Ovary (tissue), 9 donors: Measurements from ENCODE around the gene MED8. TPM values are rescaled to one million over a fixed set of nuclear protein-coding genes. Genes with fewer than 3 reads are reported as not detected.
A peak's percentile ranks its signal among the peaks of the same experiment; 100 is the strongest.

Source experiments
- DNase-seq, 5 donors: peaks; one replicate each; pipeline ENCODE4 v3.0.0-alpha.2; 2019 to 2020
- H3K27ac ChIP-seq, 2 donors: fragments of 200-600 bp; one replicate each; pipeline versions ENCODE4 v1.5.1 to v1.8.0; 2019 to 2022
- H3K27me3 ChIP-seq: fragments of 200-600 bp; one replicate; pipeline ENCODE4 v1.8.0; 2022
- H3K36me3 ChIP-seq: fragments of 200-600 bp; sonication (generic); one replicate; pipeline ENCODE4 v1.5.1; 2019
- H3K4me1 ChIP-seq: one replicate; pipeline ENCODE4 v1.8.1; 2013; ENCODE audit warnings: mild to moderate bottlenecking, moderate library complexity; ENCODE audit not compliant: insufficient read depth
- H3K4me3 ChIP-seq: fragments of 200-600 bp; sonication (generic); one replicate; pipeline ENCODE4 v1.5.1; 2017
- H3K9me3 ChIP-seq, 2 donors: fragments of 200-600 bp in 1 of 2; sonication (generic) in 1 of 2; one replicate each; pipeline versions ENCODE4 v1.5.1 to v1.8.1; 2013 to 2019; ENCODE audit warnings: mild to moderate bottlenecking in 1 of 2, moderate library complexity in 1 of 2
- CTCF ChIP-seq, 3 donors: fragments of 450-650 bp in 2 of 3; fragments of 200-600 bp in 1 of 3; IDR thresholded peaks; one replicate each; pipeline versions ENCODE4 v1.5.1 to v1.8.0; 2016 to 2022; ENCODE audit warnings: antibody characterized with exemption in 3 of 3, mild to moderate bottlenecking in 1 of 3
- EP300 ChIP-seq: sonication (generic); formaldehyde crosslinking; IDR thresholded peaks from one replicate; pipeline ENCODE4 v1.6.1; 2017; ENCODE audit warnings: antibody characterized with exemption
- POLR2A ChIP-seq: fragments of 450-650 bp; IDR thresholded peaks from one replicate; pipeline ENCODE4 v1.6.1; 2017; ENCODE audit warnings: antibody characterized with exemption, mild to moderate bottlenecking, moderate library complexity
- WGBS, 3 donors: extraction: QIAGEN DNeasy Blood & Tissue Kit in 1 of 3; methylation state at CpG; one replicate each; pipeline versions ENCODE4 v1.1.5 to v1.1.7; 2013 to 2017; 5-methylcytosine and 5-hydroxymethylcytosine counted together
- intact Hi-C, 4 donors: fragments of 100-400 bp; cut with DNase I; formaldehyde crosslinking; loops; one replicate each; pipeline versions ENCODE4 v1.11.0 to v1.15.1; 2022 to 2023
- polyA plus RNA-seq, 2 donors: library from polyadenylated mRNA; stranded (reverse); fragments of 200-250 nt in 1 of 2; fragments of 350-450 nt in 1 of 2; fragmentation: Illumina TruSeq in 1 of 2; extraction: RNeasy Lipid Tissue Mini Kit (QIAGEN cat#74804) in 1 of 2; gene quantifications; one replicate each; pipeline ENCODE4 v1.2.3, GENCODE V29; 2013 to 2014
- total RNA-seq, 7 donors: library from RNA; depleted of rRNA in 2 of 7; stranded (reverse); fragments of >200 nt in 2 of 7; fragmentation: NEBNext Ultra II Directional in 3 of 7; extraction: Animal tissue kit (Norgen Biotek cat#: 25700) in 3 of 7; gene quantifications; one replicate each; pipeline versions ENCODE4 v1.1.0 to v1.2.4, GENCODE V29; 2016 to 2023
- donor health status: DM: no; HTN: no; CAD: no; lungs with moderate emphysema.
- donor health status: DM: no; HTN: no; CAD: no.
- donor health status: Bipolar disorder and iron deficiency.
- donor health status: DM: yes; HTN: yes; CAD: no.
- donor health status: DM: no; HTN: no; CAD: no.
- donor health status: DM: yes; HTN: yes; CAD: no.

MED8 gene
- total and polyA plus RNA-seq, 9 donors, result 13.7 to 40.0 (median 26.0) TPM

DNA sequence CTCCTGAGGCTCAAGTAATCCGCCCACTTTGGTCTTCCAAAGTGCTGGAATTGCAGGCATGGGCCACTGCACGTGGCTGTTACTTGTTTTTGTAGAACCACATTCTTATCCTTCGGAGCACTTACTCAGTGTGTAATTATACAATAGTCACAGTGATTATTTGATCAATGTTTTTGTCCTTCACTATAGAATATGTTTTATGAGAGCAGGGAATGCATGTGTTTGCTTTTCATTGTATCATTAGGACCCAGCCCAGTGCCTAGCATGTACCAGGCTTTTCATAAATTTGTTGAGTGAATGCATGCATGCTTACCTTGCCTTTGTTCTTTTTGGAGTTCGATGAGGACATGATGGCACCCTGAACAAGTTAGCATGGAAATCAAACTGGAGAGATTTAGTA, 5.9 kb upstream of the MED8 start:
- Histone ChIP-seq H3K27ac (no peak overlapping the region), H3K27me3 (no peaks in the 10 kb centered on the region), H3K36me3 (no peaks in the 10 kb centered on the region), H3K9me3 (no peaks in the 10 kb centered on the region), H3K4me1 (no peaks in the 10 kb centered on the region), H3K4me3 (no peak overlapping the region)
- intact Hi-C loops, result no loop called here
- DNase-seq, result no peak
- TF ChIP-seq CTCF (IDR thresholded peaks at IDR 0.05), result no peak
- no peak for TF ChIP-seq EP300
- no peak for TF ChIP-seq POLR2A
- WGBS, 3 donors, result 87 to 91% (median 91%) methylated on average over 4 of the region's 4 CpGs

DNA sequence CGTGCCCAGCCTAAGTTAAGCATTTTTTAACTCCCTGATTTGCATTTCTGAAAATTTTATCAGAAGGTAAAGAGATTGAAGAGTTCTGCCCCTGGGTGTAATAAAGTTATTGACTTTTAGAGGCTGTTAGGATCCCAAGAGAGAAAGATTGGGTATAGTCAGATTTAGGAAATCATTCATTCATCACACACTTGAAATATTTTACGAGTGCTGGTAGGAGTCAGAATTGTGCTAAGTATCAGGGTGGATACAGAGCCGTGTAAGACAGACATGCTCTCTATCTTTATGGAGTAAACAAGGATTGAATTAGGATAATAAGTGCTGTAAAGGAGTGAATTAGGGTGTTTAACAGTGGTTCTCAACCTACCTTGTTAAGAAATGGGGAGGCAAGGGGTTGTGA, 3.1 kb upstream of the MED8 start:
- intact Hi-C loops, result no loop called here
- H3K27ac ChIP-seq, result no peak overlapping the region
- H3K27me3 ChIP-seq, result no peaks in the 10 kb centered on the region
- H3K36me3 ChIP-seq, result no peaks in the 10 kb centered on the region
- peaks cover 4% of the 10 kb centered on the region for H3K4me1 ChIP-seq
- 76 to 80% (median 78%) methylated on average over 3 of the region's 3 CpGs for WGBS, 3 donors
- H3K4me3 ChIP-seq, result no peak overlapping the region
- TF ChIP-seq EP300 (no peak), POLR2A (no peak), CTCF (IDR thresholded peaks at IDR 0.05) (no peak)
- no peaks in the 10 kb centered on the region for H3K9me3 ChIP-seq
- DNase-seq, result no peak

DNA sequence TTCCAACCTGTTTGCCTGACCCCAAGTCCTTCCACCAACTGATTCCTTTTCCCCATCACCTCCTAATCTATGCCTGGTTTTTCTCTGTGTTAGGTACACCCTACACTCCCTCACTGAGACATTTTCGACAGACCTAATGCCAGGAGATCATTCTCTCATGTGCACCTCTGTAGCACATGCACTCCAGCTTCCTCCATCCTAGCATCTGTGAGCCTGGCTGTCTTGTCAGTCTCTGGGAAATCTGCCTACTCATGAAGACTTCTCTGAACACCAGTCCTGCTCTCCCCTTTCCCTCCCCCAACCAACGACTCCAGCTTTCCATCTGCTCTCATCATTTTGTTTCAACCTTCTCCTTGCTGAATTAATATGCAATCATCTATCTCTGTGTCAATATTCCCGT, 987 bp downstream of the MED8 start:
- Histone ChIP-seq H3K27me3 (no peaks in the 10 kb centered on the region), H3K4me3 (peak overlapping the region; percentile 97), H3K36me3 (no peaks in the 10 kb centered on the region), H3K27ac (no peak overlapping the region), H3K9me3 (no peaks in the 10 kb centered on the region), H3K4me1 (peaks cover 4% of the 10 kb centered on the region)
- intact Hi-C loops, result no loop called here
- DNase-seq, result no peak
- TF ChIP-seq POLR2A, result no peak
- no peak for TF ChIP-seq CTCF (IDR thresholded peaks at IDR 0.05)
- TF ChIP-seq EP300, result no peak
- WGBS, 3 donors, result 28 to 34% (median 30%) methylated on average over 3 of the region's 3 CpGs

DNA sequence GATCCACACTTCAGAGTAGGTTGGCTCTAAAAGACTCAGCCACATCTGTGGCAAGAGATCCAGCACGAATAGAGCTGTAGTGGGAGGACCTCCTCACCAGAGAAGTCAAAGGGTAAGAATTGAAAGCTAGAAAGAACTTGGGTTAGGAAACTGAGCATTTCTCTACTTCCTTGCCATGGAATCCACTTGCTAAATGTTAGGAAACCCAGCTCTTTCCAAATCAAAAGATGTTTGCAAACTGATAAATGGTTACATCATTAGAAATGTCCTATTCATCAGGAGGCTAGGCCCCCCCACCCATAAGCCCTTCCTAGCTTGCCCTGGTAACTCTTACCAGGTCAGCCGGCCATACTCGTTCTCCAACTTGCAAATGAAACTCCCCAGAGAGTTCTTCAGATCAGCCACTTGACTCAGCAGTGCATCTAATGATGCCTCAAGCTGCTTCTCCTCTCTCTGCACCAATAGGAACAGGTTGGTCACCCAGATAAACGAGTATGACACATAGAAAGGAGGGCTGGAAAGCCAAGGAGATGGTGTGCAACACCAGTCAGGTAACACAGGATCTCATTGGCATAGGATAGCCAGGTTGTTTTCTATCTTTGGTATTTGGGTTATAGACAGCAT, 1.5 kb downstream of the MED8 start:
- intact Hi-C loops, result no loop called here
- H3K4me3 ChIP-seq, result no peak overlapping the region

More for the DNA sequence above, 1.5 kb downstream of the MED8 start:
- no peak for DNase-seq
- Histone ChIP-seq H3K36me3 (no peaks in the 10 kb centered on the region), H3K9me3 (no peaks in the 10 kb centered on the region), H3K27ac (no peak overlapping the region), H3K27me3 (no peaks in the 10 kb centered on the region), H3K4me1 (peaks cover 4% of the 10 kb centered on the region)
- TF ChIP-seq POLR2A (no peak), CTCF (IDR thresholded peaks at IDR 0.05) (no peak), EP300 (no peak)
- WGBS, 3 donors, result 50 to 56% (median 56%) methylated on average over 4 of the region's 4 CpGs
